Measurements from ENCODE around the gene ZFYVE28. TPM values are rescaled to one million over a fixed set of nuclear protein-coding genes. Genes with fewer than 3 reads are reported as not detected.

ZFYVE28 gene
- total and polyA plus RNA-seq, 3 experiments from 2014 or later, result 12.9 to 14.8 (median 13.2) TPM

- H3K4me3 ChIP-seq (ENCODE audit: low read length), result no peak overlapping the region
- Mint-ChIP-seq H3K36me3 (peaks cover 0 to 19% (median 7%) of the 10 kb centered on the region in 3 donors), H3K27ac (peak overlapping the region in 7 of 8 donors; percentile 64 to 93 (median 71)), H3K27me3 (peaks cover 0 to 2% of the 10 kb centered on the region in 2 donors), H3K4me1 (peaks cover 11 to 31% (median 24%) of the 10 kb centered on the region in 3 donors), H3K4me3 (no peak overlapping the region), H3K9me3 (no peaks in the 10 kb centered on the region)
- no peaks in the 10 kb centered on the region for H3K36me3 ChIP-seq (ENCODE audit: insufficient read depth, low read length)
- H3K4me1 ChIP-seq (ENCODE audit: insufficient read depth, low read length), result peaks cover 16% of the 10 kb centered on the region
- no peak for DNase-seq
- POLR2A ChIA-PET, result no interaction called here
- no peaks in the 10 kb centered on the region for H3K9me3 ChIP-seq (ENCODE audit: low read length)
- no peaks in the 10 kb centered on the region for H3K27me3 ChIP-seq (ENCODE audit: insufficient read depth, low read length, poor library complexity, severe bottlenecking)
- H3K27ac ChIP-seq (ENCODE audit: low read depth, low read length), result no peak overlapping the region
- CTCF ChIA-PET, result no interaction called here
These were observed 118.7 kb downstream of the ZFYVE28 start for GRCh38 chr4:2299794-2300193.

- H3K4me3 ChIP-seq (ENCODE audit: low read length), result no peak overlapping the region
- POLR2A ChIA-PET, result no interaction called here
- no peaks in the 10 kb centered on the region for H3K36me3 ChIP-seq (ENCODE audit: insufficient read depth, low read length)
- Mint-ChIP-seq H3K4me3 (peak overlapping the region in 1 of 7 donors; percentile 27), H3K27ac (peak overlapping the region; percentile 58 to 97 (median 76)), H3K9me3 (peaks cover 0 to 6% (median 0%) of the 10 kb centered on the region in 5 donors), H3K4me1 (peaks cover 14 to 42% (median 35%) of the 10 kb centered on the region in 3 donors), H3K27me3 (peaks cover 0 to 2% of the 10 kb centered on the region in 2 donors), H3K36me3 (peaks cover 0 to 19% (median 7%) of the 10 kb centered on the region in 3 donors)
- H3K27me3 ChIP-seq (ENCODE audit: insufficient read depth, low read length, poor library complexity, severe bottlenecking), result no peaks in the 10 kb centered on the region
- peak in 1 of 5 donors; percentile 42 for DNase-seq
- CTCF ChIA-PET, result no interaction called here
- no peak overlapping the region for H3K27ac ChIP-seq (ENCODE audit: low read depth, low read length)
- H3K9me3 ChIP-seq (ENCODE audit: low read length), result no peaks in the 10 kb centered on the region
- H3K4me1 ChIP-seq (ENCODE audit: insufficient read depth, low read length), result peaks cover 25% of the 10 kb centered on the region
These were observed 119.9 kb downstream of the ZFYVE28 start for GRCh38 chr4:2298532-2298991.

- peak in 2 of 5 donors; percentile 17 to 33 for DNase-seq
- peak overlapping the region in 2 of 7 donors; percentile 3 to 19 for H3K4me3 Mint-ChIP-seq
- CTCF ChIA-PET, result no interaction called here
These were observed 120.6 kb downstream of the ZFYVE28 start for GRCh38 chr4:2297606-2298531.

DNA sequence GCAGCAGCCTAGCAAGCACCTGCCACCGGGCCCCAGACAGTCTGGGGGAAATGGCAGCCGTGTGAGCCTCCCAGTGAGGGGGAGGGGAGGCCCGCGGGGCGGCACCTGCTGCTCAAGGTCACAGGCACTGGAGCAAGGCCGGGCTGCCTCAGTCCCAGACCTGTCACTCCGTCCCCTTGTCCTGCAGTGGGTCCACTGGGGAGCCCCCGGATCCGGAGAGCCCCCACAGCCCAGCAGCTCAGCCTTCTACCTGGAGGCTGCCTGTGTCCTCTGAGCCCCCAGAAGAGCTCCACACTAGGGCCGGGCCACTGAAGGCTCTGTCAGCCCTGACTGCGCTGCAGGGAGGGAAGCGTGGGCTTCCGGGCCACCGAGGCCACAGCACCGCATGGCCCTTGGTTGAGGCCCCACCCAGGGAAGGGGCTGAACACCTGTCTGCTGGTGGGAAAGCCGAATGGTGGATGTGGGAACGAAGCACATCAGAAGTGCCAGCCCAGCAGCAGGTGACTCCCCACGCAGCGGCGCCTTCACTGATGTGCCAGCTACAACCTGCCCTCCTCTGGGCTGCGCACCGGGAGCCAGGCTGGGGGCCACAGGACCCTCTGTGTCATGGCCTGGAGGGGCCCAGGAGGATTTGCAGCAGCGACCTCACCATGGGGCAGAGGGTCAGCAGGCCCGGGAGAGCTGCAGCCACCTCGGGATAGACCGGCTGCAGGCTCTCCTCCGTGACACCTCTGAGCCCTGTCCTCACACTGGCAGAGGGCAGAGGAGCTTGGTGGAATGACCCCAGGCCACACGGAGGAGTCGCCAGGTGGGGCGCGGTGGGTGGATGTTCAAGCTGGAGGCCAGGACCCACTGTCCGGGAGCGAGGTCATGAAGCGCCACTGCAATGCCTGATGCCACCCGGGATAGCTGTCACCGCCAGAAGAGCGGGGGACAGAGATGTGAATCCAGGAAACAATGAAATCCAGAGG is 121.5 kb downstream of the ZFYVE28 start:
- Mint-ChIP-seq H3K27me3 (peaks cover 0 to 2% of the 10 kb centered on the region in 2 donors), H3K36me3 (peaks cover 0 to 11% (median 2%) of the 10 kb centered on the region in 3 donors), H3K4me1 (peaks cover 20 to 53% (median 47%) of the 10 kb centered on the region in 3 donors), H3K9me3 (peaks cover 0 to 6% (median 0%) of the 10 kb centered on the region in 5 donors), H3K4me3 (no peak overlapping the region), H3K27ac (peak overlapping the region in 6 of 8 donors; percentile 9 to 95 (median 73))
- no peaks in the 10 kb centered on the region for H3K9me3 ChIP-seq (ENCODE audit: low read length)
- no peak overlapping the region for H3K27ac ChIP-seq (ENCODE audit: low read depth, low read length)
- H3K36me3 ChIP-seq (ENCODE audit: insufficient read depth, low read length), result no peaks in the 10 kb centered on the region
- ChIA-PET CTCF (interaction anchor here (1.3 kb wide), 1 partner anchor 122 kb away, joined by 3 read pairs; the partner anchor contains the start of genes CFAP99 and ZFYVE28), POLR2A (no interaction called here)
- peaks cover 29% of the 10 kb centered on the region for H3K4me1 ChIP-seq (ENCODE audit: insufficient read depth, low read length)
- H3K27me3 ChIP-seq (ENCODE audit: insufficient read depth, low read length, poor library complexity, severe bottlenecking), result no peaks in the 10 kb centered on the region
- peak in 2 of 5 donors; percentile 46 to 71 for DNase-seq
- no peak overlapping the region for H3K4me3 ChIP-seq (ENCODE audit: low read length)

More at GRCh38 chr4:2297606-2298531, 120.6 kb downstream of the ZFYVE28 start:
- peaks cover 0 to 2% of the 10 kb centered on the region in 2 donors for H3K27me3 Mint-ChIP-seq
- H3K4me1 Mint-ChIP-seq, result peaks cover 14 to 45% (median 39%) of the 10 kb centered on the region in 3 donors
- Histone ChIP-seq H3K36me3 (ENCODE audit: insufficient read depth, low read length) (no peaks in the 10 kb centered on the region), H3K4me3 (ENCODE audit: low read length) (no peak overlapping the region), H3K27me3 (ENCODE audit: insufficient read depth, low read length, poor library complexity, severe bottlenecking) (no peaks in the 10 kb centered on the region), H3K27ac (ENCODE audit: low read depth, low read length) (no peak overlapping the region), H3K4me1 (ENCODE audit: insufficient read depth, low read length) (peaks cover 25% of the 10 kb centered on the region), H3K9me3 (ENCODE audit: low read length) (no peaks in the 10 kb centered on the region)
- peaks cover 0 to 6% (median 0%) of the 10 kb centered on the region in 5 donors for H3K9me3 Mint-ChIP-seq
- H3K36me3 Mint-ChIP-seq, result peaks cover 0 to 16% (median 7%) of the 10 kb centered on the region in 3 donors
- POLR2A ChIA-PET, result no interaction called here
- H3K27ac Mint-ChIP-seq, result peak overlapping the region in 7 of 8 donors; percentile 9 to 95 (median 80)

DNA sequence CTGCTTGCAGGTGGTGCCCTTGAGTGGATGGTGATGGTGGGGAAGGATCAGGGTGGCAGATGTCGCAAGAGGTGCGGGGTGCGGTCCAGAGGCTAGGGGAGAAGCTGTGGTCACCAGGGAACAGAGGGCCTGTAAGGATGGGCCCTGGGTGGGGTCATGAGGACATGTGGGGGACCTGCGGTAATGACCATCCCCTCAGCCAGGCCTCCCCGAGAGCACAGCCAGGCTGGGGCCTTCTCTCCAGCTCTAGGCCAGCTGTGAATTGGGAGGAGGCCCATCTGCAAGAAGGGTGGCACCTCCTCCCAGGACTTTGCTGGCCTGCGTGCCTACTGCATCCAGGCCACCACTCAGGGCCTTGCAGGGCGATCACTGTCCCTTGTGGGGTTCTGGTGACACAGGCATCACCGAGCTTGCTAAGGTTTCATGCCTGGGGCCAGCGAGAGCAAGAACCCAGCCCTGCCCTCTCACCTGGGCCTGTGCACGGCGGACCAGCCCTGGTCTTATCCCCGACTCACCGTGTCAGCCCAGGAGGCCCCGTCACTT is 122.5 kb downstream of the ZFYVE28 start:
- H3K9me3 Mint-ChIP-seq, result peaks cover 0 to 6% (median 0%) of the 10 kb centered on the region in 5 donors
- peak in 2 of 5 donors; percentile 17 to 33 for DNase-seq
- CTCF ChIA-PET, result interaction anchor here (1.3 kb wide), 1 partner anchor 123 kb away, joined by 3 read pairs; the partner anchor contains the start of genes CFAP99 and ZFYVE28
- Histone ChIP-seq H3K4me3 (ENCODE audit: low read length) (no peak overlapping the region), H3K36me3 (ENCODE audit: insufficient read depth, low read length) (no peaks in the 10 kb centered on the region), H3K9me3 (ENCODE audit: low read length) (no peaks in the 10 kb centered on the region), H3K4me1 (ENCODE audit: insufficient read depth, low read length) (peaks cover 38% of the 10 kb centered on the region), H3K27ac (ENCODE audit: low read depth, low read length) (no peak overlapping the region), H3K27me3 (ENCODE audit: insufficient read depth, low read length, poor library complexity, severe bottlenecking) (no peaks in the 10 kb centered on the region)
- POLR2A ChIA-PET, result no interaction called here
- H3K36me3 Mint-ChIP-seq, result peaks cover 0 to 8% (median 2%) of the 10 kb centered on the region in 3 donors
- peaks cover 0 to 2% of the 10 kb centered on the region in 2 donors for H3K27me3 Mint-ChIP-seq
- H3K27ac Mint-ChIP-seq, result peak overlapping the region in 2 of 8 donors; percentile 70 to 89
- H3K4me3 Mint-ChIP-seq, result peak overlapping the region in 1 of 7 donors; percentile 65
- peaks cover 25 to 63% (median 53%) of the 10 kb centered on the region in 3 donors for H3K4me1 Mint-ChIP-seq

GRCh38 chr4:2295500-2295899 is 122.9 kb downstream of the ZFYVE28 start:
- H3K9me3 ChIP-seq (ENCODE audit: low read length), result no peaks in the 10 kb centered on the region
- Mint-ChIP-seq H3K4me3 (peak overlapping the region in 2 of 7 donors; percentile 34 to 65), H3K4me1 (peaks cover 29 to 68% (median 58%) of the 10 kb centered on the region in 3 donors), H3K27ac (peak overlapping the region; percentile 34 to 98 (median 69)), H3K27me3 (peaks cover 0 to 2% of the 10 kb centered on the region in 2 donors), H3K9me3 (peaks cover 0 to 6% (median 0%) of the 10 kb centered on the region in 5 donors), H3K36me3 (peaks cover 0 to 11% (median 2%) of the 10 kb centered on the region in 3 donors)
- no peaks in the 10 kb centered on the region for H3K36me3 ChIP-seq (ENCODE audit: insufficient read depth, low read length)
- no peak overlapping the region for H3K27ac ChIP-seq (ENCODE audit: low read depth, low read length)
- CTCF ChIA-PET, result interaction anchor here (1.3 kb wide), 1 partner anchor 124 kb away, joined by 3 read pairs; the partner anchor contains the start of genes CFAP99 and ZFYVE28
- no peak overlapping the region for H3K4me3 ChIP-seq (ENCODE audit: low read length)
- no peaks in the 10 kb centered on the region for H3K27me3 ChIP-seq (ENCODE audit: insufficient read depth, low read length, poor library complexity, severe bottlenecking)
- peaks cover 43% of the 10 kb centered on the region for H3K4me1 ChIP-seq (ENCODE audit: insufficient read depth, low read length)
- POLR2A ChIA-PET, result no interaction called here
- DNase-seq, result peak in 2 of 5 donors; percentile 44 to 49

GRCh38 chr4:2292646-2293108 is 125.8 kb downstream of the ZFYVE28 start:
- ChIA-PET CTCF (interaction anchor here (1.0 kb wide), 1 partner anchor 11 kb away, joined by 3 read pairs; no protein-coding TSS in a partner anchor), POLR2A (interaction anchor here (0.6 kb wide), 1 partner anchor 47 kb away, joined by 4 read pairs; no protein-coding TSS in a partner anchor)
- Mint-ChIP-seq H3K4me3 (peak overlapping the region in 5 of 7 donors; percentile 23 to 65 (median 44)), H3K27me3 (peaks cover 0 to 2% of the 10 kb centered on the region in 2 donors), H3K4me1 (peaks cover 36 to 67% (median 45%) of the 10 kb centered on the region in 3 donors), H3K27ac (peak overlapping the region; percentile 63 to 97 (median 93)), H3K9me3 (peaks cover 0 to 6% (median 0%) of the 10 kb centered on the region in 5 donors), H3K36me3 (peaks cover 0 to 6% (median 0%) of the 10 kb centered on the region in 3 donors)
- no peaks in the 10 kb centered on the region for H3K9me3 ChIP-seq (ENCODE audit: low read length)
- no peaks in the 10 kb centered on the region for H3K36me3 ChIP-seq (ENCODE audit: insufficient read depth, low read length)
- no peak overlapping the region for H3K27ac ChIP-seq (ENCODE audit: low read depth, low read length)
- H3K4me1 ChIP-seq (ENCODE audit: insufficient read depth, low read length), result peaks cover 60% of the 10 kb centered on the region
- no peak for DNase-seq
- H3K27me3 ChIP-seq (ENCODE audit: insufficient read depth, low read length, poor library complexity, severe bottlenecking), result no peaks in the 10 kb centered on the region
- no peak overlapping the region for H3K4me3 ChIP-seq (ENCODE audit: low read length)
